Uterus (tissue), 2 donors: ENCODE measurements around the gene PCSK4.
"Not testable (repeated sequence)": the region's sequence is repeated elsewhere in the genome, so short reads cannot be mapped to it uniquely, and the experiment has no call there.

Experiments
- CTCF ChIP-seq, 4 experiments: fragments of 200-600 bp in 2 of 4; fragments of 450-650 bp in 2 of 4; sonication (generic) in 2 of 4; IDR thresholded peaks; one replicate each; pipeline ENCODE4 v1.5.1; 2016 to 2019; ENCODE audit warnings: antibody characterized with exemption in 4 of 4, mild to moderate bottlenecking in 2 of 4, moderate library complexity in 1 of 4
- POLR2A ChIP-seq, 2 donors: fragments of 450-650 bp; IDR thresholded peaks; one replicate each; pipeline ENCODE4 v1.6.1; 2016; ENCODE audit warnings: antibody characterized with exemption in 2 of 2, mild to moderate bottlenecking in 1 of 2, moderate library complexity in 1 of 2

- TF ChIP-seq POLR2A, CTCF (IDR thresholded peaks at IDR 0.05): not testable (repeated sequence)
Observed at GRCh38 chr19:1535699-1536098, 45.5 kb upstream of the PCSK4 start.
